NCI-H526 treated with DMSO at 0.1 percent for 48 hours (cell line): ENCODE results near the gene MAPKAPK3.

Experiments
- DNase-seq: peaks from one replicate; lab custom pipeline; 2025; lab: John Stamatoyannopoulos, UW

Gene MAPKAPK3

DNA sequence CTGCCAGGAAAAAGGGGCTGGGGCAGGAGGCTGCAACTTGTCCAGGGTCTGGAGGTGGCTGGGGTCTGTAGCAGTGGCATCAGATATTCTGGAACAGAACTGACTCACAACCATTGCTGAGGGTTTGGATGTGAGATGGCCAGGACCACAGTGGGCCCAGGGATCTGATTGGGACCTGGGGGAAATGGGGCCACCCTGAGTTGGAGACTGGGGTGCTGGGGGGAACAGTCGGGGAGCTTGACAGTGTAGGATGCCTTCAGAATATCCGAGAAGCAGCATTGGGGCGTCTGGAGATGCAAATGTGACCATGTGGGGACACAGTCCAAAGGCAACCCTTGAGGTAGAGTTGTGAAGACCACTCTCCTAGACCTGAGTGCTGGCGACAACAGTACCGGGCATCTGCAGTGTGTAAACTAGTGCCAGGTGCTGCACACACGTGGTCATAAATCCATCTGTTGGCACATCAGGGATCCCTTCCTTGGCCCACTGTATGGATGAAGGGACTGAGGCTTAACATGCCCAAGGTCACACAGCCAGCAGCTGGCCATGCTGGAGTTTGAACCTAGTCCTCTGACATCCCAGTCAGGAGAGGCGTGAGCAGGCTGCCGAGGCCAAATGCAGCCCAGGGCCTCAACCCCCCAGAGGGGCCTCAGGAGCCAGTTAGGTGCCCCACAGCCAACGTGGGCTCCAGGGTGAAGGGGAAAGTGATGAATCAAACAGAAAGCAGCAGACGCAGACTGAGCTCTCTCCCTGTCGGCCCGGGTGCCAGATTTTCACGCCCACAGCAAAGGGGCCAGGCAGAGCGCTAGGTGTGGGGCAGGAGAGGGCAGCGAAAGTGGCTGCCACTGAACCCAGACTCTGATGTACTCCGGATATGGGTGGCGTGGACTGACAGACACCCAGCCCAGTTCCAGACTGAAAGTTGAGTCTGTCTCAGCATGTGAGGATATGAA, 28.9 kb upstream of the MAPKAPK3 start:
- DNase-seq: no peak

DNA sequence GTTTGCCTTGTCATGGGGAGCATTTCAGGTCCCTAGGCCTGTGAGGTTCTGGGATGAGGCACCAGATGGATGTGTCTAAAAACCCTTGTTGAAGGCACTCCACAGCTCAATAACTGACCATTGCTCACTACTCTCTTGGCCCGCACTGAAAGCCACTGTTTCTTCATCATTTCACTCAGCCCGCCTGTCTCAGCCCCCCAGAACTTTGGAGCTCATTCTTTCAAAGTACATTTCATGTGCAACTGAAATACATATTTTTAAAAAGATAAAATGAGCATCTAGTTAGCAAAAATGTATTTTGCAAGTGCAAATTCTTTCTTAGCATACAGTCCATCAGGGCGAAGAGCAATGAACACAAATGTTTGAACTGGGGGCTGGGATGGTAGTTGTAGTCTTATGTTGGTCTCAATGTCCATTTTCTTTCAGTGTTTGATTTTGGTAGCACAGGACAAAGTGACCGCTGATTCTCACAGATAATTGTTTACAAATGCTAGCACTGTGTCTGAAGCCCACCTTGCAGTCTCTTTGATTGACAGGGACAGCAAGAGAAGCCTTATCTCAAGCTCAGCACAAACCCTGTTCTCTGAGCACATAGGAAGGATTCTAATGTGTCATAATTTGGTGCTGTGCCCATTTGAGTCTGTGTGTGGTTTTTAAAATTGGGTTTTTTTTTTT, 28.1 kb upstream of the MAPKAPK3 start:
- no peak for DNase-seq

DNA sequence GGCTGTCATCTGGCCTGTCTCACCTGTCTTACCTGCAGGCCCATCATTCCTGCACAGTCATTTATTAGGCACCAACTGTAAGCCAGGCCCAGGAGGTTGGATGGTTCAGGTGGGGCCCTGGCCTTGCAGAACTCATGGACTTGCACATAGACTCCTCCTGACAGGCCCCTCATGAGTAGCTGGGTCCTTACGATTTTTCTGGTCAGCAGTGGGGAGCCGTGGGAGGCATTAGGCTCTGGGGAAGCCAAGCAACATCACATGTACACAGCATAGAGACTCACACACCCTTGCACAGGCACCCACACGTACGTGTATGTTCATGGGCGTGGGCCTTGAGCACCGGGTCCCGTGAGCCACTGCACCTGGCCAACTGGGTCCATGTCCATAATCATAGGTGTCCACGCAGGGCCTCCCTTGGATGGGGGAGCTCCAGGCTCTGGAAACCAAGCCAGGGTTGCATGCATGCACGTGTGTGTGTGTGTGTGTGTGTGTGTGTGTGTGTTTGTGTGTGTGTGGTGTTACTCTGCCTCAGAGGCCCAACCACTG, 25.7 kb upstream of the MAPKAPK3 start:
- DNase-seq: no peak

DNA sequence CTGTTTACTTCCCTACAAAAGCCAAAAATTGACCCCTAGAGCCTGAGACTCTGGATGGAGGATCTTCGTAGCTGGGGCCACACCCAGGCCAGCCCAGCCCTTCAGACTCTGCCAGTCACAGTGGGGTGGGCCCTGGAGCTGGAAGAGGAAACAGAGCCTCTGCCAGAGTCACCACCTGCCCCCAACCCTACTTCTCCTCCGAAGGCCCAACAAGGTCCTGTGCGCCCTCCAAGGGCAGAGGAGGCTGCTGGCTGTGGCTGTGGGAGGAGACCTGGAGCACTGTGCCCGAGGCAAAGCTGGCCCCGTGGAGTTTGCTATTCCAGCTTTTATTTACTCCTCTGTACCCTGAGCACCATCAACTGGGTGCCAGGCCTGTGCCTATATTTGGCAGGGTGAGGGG, 24.4 kb upstream of the MAPKAPK3 start:
- no peak for DNase-seq

DNA sequence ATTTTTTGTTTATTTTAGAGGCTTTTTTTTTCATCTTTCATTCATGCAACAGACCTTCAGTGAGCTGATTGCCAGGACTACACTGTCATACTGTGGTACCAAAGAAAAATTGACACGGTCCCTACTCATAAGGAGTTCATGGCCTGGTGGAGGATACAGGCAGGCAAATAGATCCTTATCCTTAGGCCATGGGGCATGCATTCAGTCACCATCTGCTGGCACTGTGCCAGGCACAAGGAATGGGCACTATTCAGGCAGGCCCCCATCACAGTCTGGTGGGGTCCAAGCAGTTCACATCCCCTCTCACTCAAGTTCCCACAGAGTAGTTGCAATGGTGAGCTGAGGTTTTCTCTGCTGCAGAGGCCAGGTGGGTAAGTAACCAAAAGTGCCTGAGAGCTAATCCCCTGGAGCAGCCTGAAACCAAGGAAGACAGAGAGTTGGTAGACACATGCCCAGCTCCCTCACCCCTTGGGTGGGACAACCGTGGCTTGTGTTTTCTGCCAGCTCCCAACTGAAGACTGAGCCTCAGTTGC, 22.6 kb upstream of the MAPKAPK3 start:
- DNase-seq: no peak

DNA sequence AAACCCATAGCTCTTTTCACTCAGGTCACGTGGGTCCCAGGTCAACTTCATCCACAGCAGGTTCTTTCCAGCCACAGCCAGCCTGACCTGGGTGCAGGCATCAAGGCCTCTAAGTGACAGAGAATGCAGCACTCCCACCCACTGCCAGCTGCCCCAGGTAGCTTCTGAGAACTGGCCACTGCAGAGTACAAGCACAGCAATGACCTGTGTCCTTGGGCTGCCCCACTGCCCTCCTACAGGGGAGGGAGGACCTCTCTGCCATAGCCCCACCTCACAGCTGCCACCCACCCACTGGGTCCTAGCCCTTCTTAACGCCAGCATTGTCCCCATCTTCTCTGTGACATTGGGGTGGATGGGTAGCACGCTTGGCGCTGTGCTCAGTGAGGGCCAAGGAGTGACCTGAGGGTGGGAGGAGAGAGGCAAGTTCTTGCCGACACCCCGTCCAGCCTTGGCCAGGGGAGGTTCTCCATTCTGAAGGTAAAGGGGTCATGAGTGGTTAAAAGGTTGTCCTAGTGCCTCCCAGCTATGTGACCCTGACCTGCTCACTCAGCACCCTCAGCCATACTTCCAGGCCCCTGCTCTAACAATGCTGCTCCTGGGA, 17.7 kb upstream of the MAPKAPK3 start:
- no peak for DNase-seq

DNA sequence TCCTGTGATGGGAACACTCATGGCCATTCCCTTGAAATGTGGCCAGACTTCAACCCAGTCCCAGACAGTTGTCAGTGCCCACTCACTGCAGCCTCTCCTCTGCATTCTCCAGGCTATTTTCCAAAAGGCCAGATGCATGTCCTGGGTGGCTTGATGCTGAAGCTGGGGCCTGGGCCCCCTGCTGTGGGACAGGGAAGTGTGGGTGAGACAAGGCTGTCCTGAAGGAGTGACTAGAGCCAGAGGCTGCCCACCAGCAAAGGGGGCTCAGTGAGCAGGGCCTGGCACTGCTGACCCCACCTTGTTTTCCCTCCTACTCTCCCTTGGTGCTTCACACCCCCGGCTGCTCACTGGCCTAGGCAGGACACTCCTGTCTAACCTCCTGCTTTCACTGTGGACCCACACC, 17.2 kb upstream of the MAPKAPK3 start:
- no peak for DNase-seq

DNA sequence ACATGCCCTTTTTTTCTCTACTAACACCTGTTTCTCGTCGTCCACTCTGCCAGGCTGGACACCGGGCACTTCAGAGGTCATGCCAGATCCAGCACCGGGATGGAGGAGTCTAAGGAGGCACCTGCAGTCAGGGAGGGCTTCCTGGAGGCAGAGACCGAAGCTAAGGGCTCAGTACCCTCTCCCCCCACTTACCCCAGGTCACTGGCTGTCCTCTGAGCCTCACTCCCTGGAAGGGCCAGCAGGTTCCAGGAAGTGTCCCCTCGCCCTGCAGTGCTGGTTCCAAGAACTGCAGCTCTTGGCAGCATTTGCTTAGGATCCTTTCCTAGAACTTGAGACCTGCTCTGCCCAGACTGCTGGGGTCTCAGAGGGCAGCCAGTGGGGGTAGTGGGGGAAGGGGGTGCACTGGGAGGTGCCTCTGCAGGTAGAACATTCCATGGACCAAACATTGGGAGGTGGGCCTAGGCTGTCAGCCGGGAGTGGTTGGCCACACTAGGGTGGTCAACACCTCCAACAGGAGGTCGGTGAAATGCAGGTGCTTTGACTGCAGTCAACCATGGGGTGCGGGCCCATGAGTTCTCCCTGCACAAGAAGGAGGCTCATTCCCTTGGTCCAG, 16.7 kb upstream of the MAPKAPK3 start:
- no peak for DNase-seq

DNA sequence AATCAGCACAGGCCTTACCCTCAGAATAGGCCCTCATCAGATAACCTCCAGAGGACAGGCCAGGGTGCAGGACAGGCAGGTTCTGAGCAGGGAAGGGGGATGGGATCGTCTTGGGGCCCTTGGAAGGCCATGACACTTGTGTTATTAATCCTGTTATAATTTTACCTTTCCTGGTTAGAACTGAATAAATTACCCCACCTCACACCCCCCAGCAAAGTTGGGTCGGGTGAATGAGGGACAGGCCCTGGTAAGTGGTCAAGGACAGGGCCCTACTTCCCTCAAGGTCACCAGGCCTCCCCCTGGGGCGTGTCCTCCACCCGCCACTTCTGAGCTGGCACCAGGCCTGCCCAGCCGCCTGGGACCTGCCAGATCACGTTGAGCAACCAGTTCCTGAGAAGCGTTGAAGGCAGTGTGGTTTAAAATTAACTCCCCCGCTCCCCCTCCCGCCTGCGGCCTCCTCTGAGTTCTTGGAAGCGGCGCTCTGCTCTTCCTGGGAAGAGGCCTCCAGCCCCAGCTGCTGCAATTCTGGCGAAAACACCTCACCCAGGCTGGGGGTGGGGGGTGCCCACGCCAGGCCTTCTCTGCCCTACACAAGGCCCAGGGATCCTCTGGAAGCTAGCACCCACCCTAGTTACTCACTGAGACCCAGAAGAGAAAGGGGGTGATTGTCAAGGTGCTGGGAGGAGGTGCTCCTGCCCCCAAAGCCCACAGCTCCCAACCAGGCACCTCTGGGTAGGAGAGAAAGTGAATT, 15.9 kb upstream of the MAPKAPK3 start:
- peak; percentile 81 for DNase-seq

DNA sequence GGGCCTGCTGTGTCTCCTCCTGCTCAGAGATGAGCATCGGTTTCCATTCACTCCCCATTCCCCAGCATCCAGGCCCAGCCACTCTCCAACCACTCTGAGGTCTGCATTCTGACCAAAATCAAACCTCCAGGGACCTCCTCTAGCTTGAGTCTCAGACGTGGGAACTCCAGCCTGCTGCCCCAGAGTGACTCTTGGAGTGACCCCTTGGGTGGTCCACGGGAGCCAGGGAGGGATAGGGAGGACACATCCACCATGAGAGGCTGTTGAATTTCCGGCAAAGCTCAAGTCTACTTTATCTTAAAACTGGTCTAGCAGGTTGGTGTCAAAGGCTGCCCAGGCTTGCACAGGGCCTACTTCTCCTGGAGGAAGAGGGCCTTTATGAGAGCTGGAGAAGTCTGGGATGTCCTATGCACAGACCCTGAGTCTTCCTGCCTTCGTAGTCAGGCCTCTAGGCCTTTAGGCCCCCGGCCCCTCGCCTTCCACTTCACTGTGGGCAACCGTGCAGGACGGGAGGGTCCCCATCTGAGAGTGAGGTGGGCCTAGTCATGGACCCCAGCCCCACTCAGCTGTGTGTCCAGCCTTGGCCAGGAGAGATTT, 14.3 kb upstream of the MAPKAPK3 start:
- DNase-seq: no peak

DNA sequence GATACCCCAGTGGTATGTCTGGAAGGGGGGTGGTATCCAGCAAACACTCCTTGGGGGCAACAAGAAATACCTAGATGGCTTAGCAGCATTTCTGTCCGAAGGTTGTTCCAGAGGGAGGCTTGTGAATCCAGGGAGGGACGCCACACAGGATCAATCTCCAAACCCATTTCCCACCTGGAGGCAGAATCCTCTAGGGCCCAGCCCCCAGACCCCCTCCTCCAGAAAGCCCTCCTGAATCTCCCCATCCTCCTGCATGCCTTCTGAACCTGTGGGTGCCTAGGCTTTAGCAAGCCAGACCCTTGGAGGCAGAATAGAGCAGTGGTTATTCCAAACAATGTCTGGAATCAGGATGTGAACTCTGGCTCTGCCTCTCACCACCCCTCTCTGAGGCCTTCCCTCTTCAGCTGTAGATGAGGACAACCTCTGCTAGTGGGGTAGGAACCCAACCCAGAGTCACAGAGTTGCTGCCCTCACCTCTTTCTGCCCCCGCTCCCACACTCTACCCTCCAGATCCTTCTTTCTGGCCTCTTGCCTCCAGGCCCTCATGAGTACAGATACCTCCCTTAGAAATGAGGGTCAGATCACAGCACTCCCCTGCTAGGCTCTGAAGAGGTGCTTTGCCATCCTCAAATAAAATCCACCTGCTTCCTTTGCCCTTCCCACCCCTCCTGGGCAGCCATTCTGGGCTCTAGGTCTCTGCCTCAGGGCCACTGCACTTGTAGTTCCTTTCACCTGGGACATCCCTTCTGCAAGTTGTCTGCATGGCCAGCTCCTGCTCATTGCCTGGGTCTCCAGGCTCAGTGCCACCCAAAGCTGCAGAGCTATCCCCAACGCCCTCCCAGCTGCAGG, 13.5 kb upstream of the MAPKAPK3 start:
- DNase-seq: no peak

DNA sequence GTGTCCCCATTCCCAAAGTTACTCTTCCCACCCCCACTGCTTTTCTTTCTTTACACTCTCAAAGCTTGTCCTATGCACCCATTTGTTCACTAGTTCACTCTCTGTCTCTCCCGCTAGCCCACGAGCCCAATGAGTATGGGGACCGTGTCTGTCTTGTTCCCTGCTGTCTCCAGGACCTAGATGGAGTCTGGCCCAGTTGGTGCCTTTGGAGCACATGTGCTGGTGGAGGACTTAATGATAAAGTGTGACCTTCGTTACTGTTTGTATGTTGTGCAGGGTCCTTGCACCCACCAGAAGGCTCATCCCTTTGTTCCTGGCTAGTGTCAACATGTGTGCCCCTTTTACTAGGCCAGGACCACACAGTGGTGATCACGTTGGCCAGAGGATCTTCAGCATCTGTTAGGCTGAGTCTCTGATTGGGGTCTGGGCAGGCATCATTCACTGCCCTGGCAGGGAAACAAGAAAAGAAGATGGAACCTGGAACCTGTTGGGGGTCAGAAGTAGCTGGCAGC, 12.8 kb upstream of the MAPKAPK3 start:
- no peak for DNase-seq

DNA sequence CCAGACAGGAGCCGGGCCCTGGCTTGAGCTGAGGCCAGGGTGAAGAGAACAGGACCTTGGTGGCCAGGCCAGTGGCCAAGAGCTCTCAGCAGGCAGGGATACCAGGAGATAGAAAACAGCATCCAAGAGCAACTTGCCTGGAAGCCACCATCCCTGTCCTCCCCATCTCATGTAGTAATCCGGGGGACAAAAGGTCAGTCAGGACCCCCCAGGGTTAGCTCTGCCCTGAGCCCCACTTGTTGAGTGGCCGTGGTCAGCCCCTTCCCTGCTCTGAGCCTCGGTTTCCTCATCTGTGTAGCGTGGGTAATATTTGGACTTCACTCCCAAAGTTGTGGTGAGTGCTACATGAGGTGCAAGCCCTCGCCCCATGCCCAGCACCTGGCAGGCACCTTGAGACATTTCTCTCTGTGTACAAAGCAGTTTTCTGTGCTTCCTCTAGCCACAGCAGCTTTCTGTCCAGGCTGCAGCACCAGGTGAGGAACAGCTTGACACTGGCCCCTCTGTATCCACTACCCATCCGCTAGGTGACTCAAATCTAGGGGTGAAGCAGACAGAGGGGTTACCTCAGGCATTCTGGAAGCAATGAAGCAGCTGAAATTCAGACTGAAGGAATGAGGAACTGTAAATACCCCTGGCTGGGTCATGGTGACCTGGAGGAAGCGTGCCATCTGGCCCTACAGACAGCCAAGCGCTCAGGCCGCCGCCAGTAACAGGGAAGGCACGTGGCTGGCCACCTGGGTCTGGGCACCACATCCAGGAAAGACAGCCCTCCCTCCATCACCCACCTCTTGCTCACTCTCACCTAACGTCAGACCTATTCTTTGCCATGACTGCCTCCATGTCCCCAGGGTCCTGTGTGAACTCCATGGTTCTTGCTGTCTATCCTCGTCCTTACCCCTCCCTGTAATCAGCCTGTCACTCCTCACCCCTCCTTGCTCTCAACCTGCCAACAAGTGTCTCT, 12.0 kb upstream of the MAPKAPK3 start:
- DNase-seq: no peak

DNA sequence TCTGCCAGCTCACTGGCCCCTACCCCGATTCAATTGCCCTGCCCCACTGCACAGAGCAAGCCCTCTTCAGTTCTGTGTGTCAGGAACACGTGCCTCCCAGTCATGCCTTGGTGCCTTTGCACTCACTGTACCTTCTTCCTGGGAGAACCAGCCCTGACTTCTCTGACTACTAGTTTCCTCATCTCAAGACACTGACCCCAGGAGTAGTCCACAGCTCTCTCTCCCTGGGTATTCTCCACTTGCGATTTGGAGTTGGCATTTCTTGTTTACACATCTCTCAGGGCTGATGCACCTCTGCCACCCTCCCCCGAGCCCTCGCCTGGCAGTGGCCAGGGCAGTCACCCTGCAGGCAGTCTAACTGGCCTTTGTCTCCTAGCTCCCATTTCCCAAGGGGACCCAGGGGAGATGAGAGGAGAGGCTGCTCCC, 11.0 kb upstream of the MAPKAPK3 start:
- DNase-seq: no peak

DNA sequence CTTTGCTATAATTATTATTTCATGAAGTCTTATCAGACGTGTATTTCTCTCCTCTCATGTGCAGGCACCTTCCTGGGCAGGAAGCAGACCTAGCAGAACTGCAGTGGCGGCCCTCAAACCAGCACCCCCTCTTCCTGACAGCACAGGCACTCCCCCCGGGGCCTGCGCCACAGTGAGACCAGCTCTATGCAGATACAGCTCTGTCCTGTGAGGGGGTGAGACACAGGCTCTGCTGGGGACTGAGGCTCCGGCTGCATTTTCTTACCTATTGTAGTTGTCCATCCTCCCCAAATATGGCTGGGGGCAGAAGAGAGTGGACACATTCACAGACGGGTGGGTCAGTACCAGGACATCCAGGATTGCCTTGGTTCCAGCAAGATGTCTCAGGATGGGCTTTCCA, 10.4 kb upstream of the MAPKAPK3 start:
- no peak for DNase-seq

DNA sequence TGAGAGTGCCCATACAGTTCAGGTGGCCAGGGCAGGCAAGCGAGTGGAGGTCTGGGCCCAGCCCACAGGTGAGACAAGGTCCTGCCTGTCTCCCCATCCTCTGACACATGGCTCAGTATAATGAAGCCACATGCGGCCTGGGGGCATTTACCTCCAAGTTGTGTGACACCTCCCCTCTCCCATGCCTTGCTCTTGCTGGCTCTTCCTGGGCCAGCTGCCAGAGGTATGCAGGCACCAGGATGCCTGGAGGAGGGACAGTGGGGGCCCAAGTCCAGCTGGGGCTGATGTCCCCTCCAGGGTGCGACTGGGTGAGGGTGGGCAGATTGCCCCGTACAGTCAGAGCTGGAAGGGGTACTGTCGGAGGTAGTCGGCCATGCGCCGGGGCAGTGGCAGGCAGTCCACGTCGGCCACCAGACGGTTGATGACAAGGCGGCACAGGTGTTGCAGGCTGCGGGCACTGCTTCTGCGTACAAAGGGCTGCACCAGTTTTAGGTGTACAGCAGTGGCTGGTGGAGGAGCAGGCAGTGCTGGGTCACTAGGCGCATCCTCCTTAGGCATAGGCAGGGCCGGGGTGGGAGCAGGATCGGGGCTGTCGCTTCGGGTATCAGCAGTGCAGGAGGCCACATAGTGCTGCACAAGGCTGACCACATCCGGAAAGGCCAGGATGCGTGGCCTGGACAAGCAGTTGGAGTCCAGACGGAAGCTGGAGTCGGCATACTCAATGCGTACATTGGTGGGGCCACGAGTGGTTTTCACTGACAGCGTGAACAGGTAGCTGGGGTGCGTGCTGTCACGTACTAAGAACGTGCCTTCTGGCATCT, 9.5 kb upstream of the MAPKAPK3 start:
- no peak for DNase-seq

DNA sequence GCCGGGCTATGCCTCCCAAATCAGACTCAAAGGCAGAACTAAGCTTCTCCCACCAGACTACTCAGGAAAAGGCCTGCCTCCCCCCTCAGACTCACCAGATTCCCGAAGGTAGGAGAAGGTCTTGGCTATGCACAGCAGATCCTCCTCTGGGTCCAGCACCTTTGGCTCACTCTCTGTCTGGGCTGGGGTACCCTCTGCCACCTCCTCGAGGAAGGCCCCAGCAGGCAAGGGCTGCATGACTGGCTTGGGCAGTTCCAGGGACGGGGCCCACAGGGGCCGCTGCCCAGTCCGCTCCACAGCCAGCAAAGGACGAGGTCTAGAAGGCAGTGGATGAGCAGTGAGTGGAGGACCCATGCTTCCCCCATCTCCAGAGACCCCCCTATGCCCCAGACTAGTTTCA, 8.7 kb upstream of the MAPKAPK3 start:
- no peak for DNase-seq
